Measurements from ENCODE around the gene CD300LG. TPM values are rescaled to one million over a fixed set of nuclear protein-coding genes. Genes with fewer than 3 reads are reported as not detected.

CD300LG gene
- total RNA-seq, 1 experiment from 2014 or later, result not detected

DNA sequence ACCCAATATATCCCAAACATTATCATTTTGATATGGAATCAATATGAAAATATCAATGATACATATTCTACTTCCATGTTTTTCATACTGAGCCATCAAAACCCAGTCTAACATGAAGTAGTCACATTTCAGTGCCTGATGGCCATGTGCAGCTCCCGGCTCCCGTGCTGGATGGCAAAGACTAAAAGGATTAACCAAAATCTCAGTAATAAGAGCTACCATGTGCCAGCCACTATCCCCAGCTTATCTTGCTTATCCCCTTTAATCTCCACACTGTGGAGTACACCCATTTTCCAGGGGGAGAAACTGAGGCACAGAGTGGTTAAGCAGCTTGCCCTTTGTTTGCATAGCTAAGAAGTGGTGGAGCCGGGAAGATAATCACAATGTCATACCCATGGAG, 9.2 kb downstream of the CD300LG start:
- Histone ChIP-seq H3K4me3 (replicated peaks in 1 of 2; ENCODE audit: low read depth in 1 of 2, low read length in 2 of 2) (no peak overlapping the region), H3K27ac (ENCODE audit: low read depth, low read length) (no peak overlapping the region), H3K4me2 (ENCODE audit: low read length) (no peak overlapping the region), H2AFZ (ENCODE audit: low read depth, low read length, poor library complexity, severe bottlenecking) (no peak overlapping the region), H3K27me3 (ENCODE audit: insufficient read depth, low read length) (no peaks in the 10 kb centered on the region), H4K20me1 (ENCODE audit: insufficient read depth) (no peaks in the 10 kb centered on the region), H3K79me2 (ENCODE audit: insufficient read depth, low read length) (no peaks in the 10 kb centered on the region), H3K9ac (ENCODE audit: low read length) (no peak overlapping the region), H3K9me3 (ENCODE audit: control insufficient read depth in 1 of 2, insufficient read depth in 1 of 2, low read depth in 1 of 2, low read length in 2 of 2) (no peaks in the 10 kb centered on the region), H3K9me2 (ENCODE audit: insufficient read depth) (no peaks in the 10 kb centered on the region), H3K4me1 (ENCODE audit: control insufficient read depth in 1 of 2, insufficient read depth in 2 of 2, low read length in 2 of 2) (no peaks in the 10 kb centered on the region), H3K36me3 (ENCODE audit: control insufficient read depth in 1 of 2, insufficient read depth in 2 of 2, low read length in 2 of 2) (no peaks in the 10 kb centered on the region)
- TF ChIP-seq EGR1 (IDR thresholded peaks at IDR 0.05; ENCODE audit: low read depth) (no peak), YY1 (IDR thresholded peaks at IDR 0.05; ENCODE audit: extremely low read depth, insufficient replicate concordance, low read depth, low read length) (no peak), SP1 (IDR thresholded peaks at IDR 0.05; ENCODE audit: low read depth) (no peak), JUND (IDR thresholded peaks at IDR 0.05) (no peak), POLR2AphosphoS5 (IDR thresholded peaks at IDR 0.05; ENCODE audit: low read depth, low read length) (no peak), CEBPB (IDR thresholded peaks at IDR 0.05; ENCODE audit: low read depth) (no peak), SIN3A (IDR thresholded peaks at IDR 0.05; ENCODE audit: low read depth) (no peak), ZNF274 (IDR thresholded peaks at IDR 0.05; ENCODE audit: low read depth, low read length) (no peak), ELF1 (IDR thresholded peaks at IDR 0.05; ENCODE audit: borderline replicate concordance, low read depth) (no peak), RAD21 (IDR thresholded peaks at IDR 0.05; ENCODE audit: low read depth) (no peak), POLR2A (IDR thresholded peaks at IDR 0.05; ENCODE audit: borderline replicate concordance, extremely low read depth, insufficient read depth, insufficient read length) (no peak), EZH2phosphoT487 (IDR thresholded peaks at IDR 0.05; ENCODE audit: borderline replicate concordance) (no peak)
- TF ChIP-seq, protein P1, sequence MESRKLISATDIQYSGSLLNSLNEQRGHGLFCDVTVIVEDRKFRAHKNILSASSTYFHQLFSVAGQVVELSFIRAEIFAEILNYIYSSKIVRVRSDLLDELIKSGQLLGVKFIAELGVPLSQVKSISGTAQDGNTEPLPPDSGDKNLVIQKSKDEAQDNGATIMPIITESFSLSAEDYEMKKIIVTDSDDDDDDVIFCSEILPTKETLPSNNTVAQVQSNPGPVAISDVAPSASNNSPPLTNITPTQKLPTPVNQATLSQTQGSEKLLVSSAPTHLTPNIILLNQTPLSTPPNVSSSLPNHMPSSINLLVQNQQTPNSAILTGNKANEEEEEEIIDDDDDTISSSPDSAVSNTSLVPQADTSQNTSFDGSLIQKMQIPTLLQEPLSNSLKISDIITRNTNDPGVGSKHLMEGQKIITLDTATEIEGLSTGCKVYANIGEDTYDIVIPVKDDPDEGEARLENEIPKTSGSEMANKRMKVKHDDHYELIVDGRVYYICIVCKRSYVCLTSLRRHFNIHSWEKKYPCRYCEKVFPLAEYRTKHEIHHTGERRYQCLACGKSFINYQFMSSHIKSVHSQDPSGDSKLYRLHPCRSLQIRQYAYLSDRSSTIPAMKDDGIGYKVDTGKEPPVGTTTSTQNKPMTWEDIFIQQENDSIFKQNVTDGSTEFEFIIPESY (IDR thresholded peaks at IDR 0.05; ENCODE audit: extremely low read depth, insufficient replicate concordance, low read length), result no peak
- TF ChIP-seq, protein P2, sequence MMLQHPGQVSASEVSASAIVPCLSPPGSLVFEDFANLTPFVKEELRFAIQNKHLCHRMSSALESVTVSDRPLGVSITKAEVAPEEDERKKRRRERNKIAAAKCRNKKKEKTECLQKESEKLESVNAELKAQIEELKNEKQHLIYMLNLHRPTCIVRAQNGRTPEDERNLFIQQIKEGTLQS (IDR thresholded peaks at IDR 0.05), result no peak
- BruUV-seq (replicated peaks), result no TSS peak
- no peak for ATAC-seq
- intact Hi-C loops (cut with micrococcal nuclease), result no loop called here
- ChIA-PET RAD21 (ENCODE audit: low non-redundant PET in 1 of 2, low total read pairs in 2 of 2, uncharacterized antibody in 2 of 2, unreplicated experiment in 2 of 2) (no interaction called here), POLR2A (no interaction called here), CTCF (interaction anchor here (2.1 kb wide), 1 partner anchor 10 kb away, joined by 15 read pairs; the partner anchor contains the start of gene CD300LG)
- no peak for DNase-seq (ENCODE audit: low read depth, low spot score)
